Upper lobe of right lung (tissue), 1 donor: ENCODE measurements around the gene HIP1. TPM values are rescaled to one million over a fixed set of nuclear protein-coding genes. Genes with fewer than 3 reads are reported as not detected.
A peak's percentile ranks its signal among the peaks of the same experiment; 100 is the strongest.

Source experiments
- ATAC-seq: fragments of 200-7000 bp; cut with Tn5 transposase; one replicate; pipeline ENCODE4 v1.9.1; 2020; ENCODE audit warnings: mild to moderate bottlenecking, moderate library complexity
- DNase-seq: peaks from one replicate; pipeline ENCODE4 v3.0.0-alpha.2; 2020
- H3K27ac ChIP-seq: fragments of 200-600 bp; one replicate; pipeline ENCODE4 v1.8.0; 2022
- H3K27me3 ChIP-seq: fragments of 200-600 bp; one replicate; pipeline ENCODE4 v1.8.0; 2022; ENCODE audit warnings: mild to moderate bottlenecking
- H3K36me3 ChIP-seq: fragments of 200-600 bp; one replicate; pipeline ENCODE4 v1.8.0; 2022
- H3K4me1 ChIP-seq: fragments of 200-600 bp; one replicate; pipeline ENCODE4 v1.8.0; 2022
- H3K4me3 ChIP-seq: fragments of 200-600 bp; one replicate; pipeline ENCODE4 v1.8.0; 2022; ENCODE audit warnings: mild to moderate bottlenecking
- H3K9me3 ChIP-seq: fragments of 200-600 bp; one replicate; pipeline ENCODE4 v1.8.0; 2022
- CTCF ChIP-seq: fragments of 200-600 bp; IDR thresholded peaks from one replicate; pipeline ENCODE4 v1.8.0; 2022; ENCODE audit warnings: antibody characterized with exemption
- intact Hi-C: fragments of 100-400 bp; cut with DNase I; formaldehyde crosslinking; loops from one replicate; pipeline ENCODE4 v1.11.0; 2022
- total RNA-seq: library from RNA; stranded (reverse); fragmentation: NEBNext Ultra II Directional; extraction: Animal tissue kit (Norgen Biotek cat#: 25700); gene quantifications from one replicate; pipeline ENCODE4 v1.2.1, GENCODE V29; 2021
- donor health status: DM: no; HTN: yes; CAD: no; lungs with severe emphysema.

The HIP1 gene
- total RNA-seq, 1 donor from 2014 or later, result 86.2 TPM

- Histone ChIP-seq H3K9me3 (no peaks in the 10 kb centered on the region), H3K27ac (no peak overlapping the region), H3K36me3 (peaks cover 62% of the 10 kb centered on the region), H3K4me1 (peaks cover 6% of the 10 kb centered on the region), H3K27me3 (no peaks in the 10 kb centered on the region), H3K4me3 (no peak overlapping the region)
- peak; percentile 24 for ATAC-seq
- intact Hi-C loops, result no loop called here
- peak; percentile 6 for DNase-seq
- TF ChIP-seq CTCF, result no peak
Measured at GRCh38 chr7:75536940-75537538, 201.7 kb downstream of the HIP1 start.

- intact Hi-C loops, result no loop called here
- H3K27ac ChIP-seq, result no peak overlapping the region
- H3K27me3 ChIP-seq, result no peaks in the 10 kb centered on the region
- peaks cover 6% of the 10 kb centered on the region for H3K4me1 ChIP-seq
- no peak for TF ChIP-seq CTCF
- ATAC-seq, result no peak
- H3K36me3 ChIP-seq, result peaks cover 57% of the 10 kb centered on the region
- no peaks in the 10 kb centered on the region for H3K9me3 ChIP-seq
- no peak overlapping the region for H3K4me3 ChIP-seq
- peak; percentile 36 for DNase-seq
Measured at GRCh38 chr7:75536491-75536890, 202.2 kb downstream of the HIP1 start.

DNA sequence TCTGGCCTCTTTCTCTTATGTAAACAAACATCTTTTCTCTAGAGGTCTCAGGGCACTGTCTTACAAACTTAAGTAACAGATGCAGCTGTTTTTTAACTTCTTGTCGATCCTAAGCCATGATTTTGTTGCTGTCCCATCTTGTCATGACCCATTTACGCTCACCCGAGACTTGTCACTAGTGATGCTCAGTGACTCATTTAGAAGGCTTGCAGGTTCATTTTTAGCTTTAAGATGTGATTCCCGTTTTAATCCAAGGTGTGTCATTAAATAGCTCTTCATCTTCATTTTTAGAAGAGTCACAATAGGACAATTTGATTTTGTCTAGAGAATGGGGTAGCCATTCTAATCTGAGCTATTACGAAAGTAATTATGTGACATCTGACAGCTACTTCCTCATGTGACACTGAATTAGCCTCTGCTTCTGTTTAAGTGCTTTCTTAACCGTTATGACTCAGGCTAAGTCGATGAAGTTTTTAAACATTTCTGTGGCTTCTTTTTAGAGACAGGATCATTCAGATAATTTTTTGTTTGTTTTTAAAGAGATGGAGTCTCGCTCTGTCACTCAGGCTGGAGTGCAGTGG lies 203.9 kb downstream of the HIP1 start:
- Histone ChIP-seq H3K4me1 (peaks cover 6% of the 10 kb centered on the region), H3K27me3 (no peaks in the 10 kb centered on the region), H3K9me3 (no peaks in the 10 kb centered on the region), H3K4me3 (no peak overlapping the region), H3K36me3 (peaks cover 41% of the 10 kb centered on the region), H3K27ac (no peak overlapping the region)
- no peak for TF ChIP-seq CTCF
- DNase-seq, result no peak
- peak; percentile 61 for ATAC-seq
- intact Hi-C loops, result no loop called here

- no peak for TF ChIP-seq CTCF
- no peaks in the 10 kb centered on the region for H3K27me3 ChIP-seq
- no peak overlapping the region for H3K4me3 ChIP-seq
- no peaks in the 10 kb centered on the region for H3K9me3 ChIP-seq
- no peak overlapping the region for H3K27ac ChIP-seq
- peaks cover 32% of the 10 kb centered on the region for H3K36me3 ChIP-seq
- H3K4me1 ChIP-seq, result peaks cover 6% of the 10 kb centered on the region
- DNase-seq, result peak; percentile 8
- no peak for ATAC-seq
- intact Hi-C loops, result no loop called here
Measured at GRCh38 chr7:75533926-75534325, 204.8 kb downstream of the HIP1 start.

DNA sequence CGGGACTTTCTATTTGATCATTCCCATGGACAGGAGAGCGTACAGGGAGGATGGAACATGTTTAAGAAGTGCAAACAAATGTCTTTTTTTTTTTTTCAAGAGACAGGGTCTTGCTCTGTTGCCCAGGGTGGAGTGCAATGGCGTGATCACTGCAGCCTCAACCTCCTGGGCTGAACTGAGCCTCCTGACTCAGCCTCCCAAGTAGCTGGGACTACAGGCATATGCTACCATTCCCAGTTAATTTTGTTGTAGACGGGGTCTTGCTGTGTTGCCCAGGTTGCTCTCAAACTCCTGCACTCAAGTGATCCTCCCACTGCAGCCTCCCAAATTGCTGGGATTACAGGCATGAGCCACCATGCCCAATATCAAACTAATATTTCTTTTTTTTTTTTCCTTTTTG lies 206.1 kb downstream of the HIP1 start:
- H3K4me1 ChIP-seq, result peaks cover 6% of the 10 kb centered on the region
- H3K36me3 ChIP-seq, result peaks cover 19% of the 10 kb centered on the region
- ATAC-seq, result no peak
- no peaks in the 10 kb centered on the region for H3K27me3 ChIP-seq
- TF ChIP-seq CTCF, result no peak
- intact Hi-C loops, result no loop called here
- no peaks in the 10 kb centered on the region for H3K9me3 ChIP-seq
- no peak for DNase-seq
- H3K4me3 ChIP-seq, result no peak overlapping the region
- no peak overlapping the region for H3K27ac ChIP-seq
